Thoracic aorta endothelial cell (primary cell): ENCODE results near the gene NUP210L. TPM values are rescaled to one million over a fixed set of nuclear protein-coding genes. Genes with fewer than 3 reads are reported as not detected.

Experiments used
- small RNA-seq: library from RNA; depleted of rRNA; stranded (forward); fragments of <200 nt; gene quantifications from one replicate; pipeline ENCODE3, GENCODE V24; 2012
- total RNA-seq: library from RNA; depleted of rRNA; stranded (reverse); fragments of >200 nt; gene quantifications from 2 replicates; pipeline ENCODE4 v1.2.3, GENCODE V29; 2012

NUP210L gene
- under 0.01 and 0.07 TPM in 2 replicates for total RNA-seq

GRCh38 chr1:154154534-154155191 lies at the start of gene NUP210L:
NUP210L (minus strand) TSS chr1:154155073.

GRCh38 chr1:154191990-154192461 lies 37.2 kb upstream of the NUP210L start, which contains the start of gene TPM3:
TPM3 (minus strand) TSS chr1:154192100; CDS start chr1:154192018, 82 bp downstream.

GRCh38 chr1:153990468-153991150 lies 164.3 kb downstream of the NUP210L start, which contains the start of gene RPS27:
RPS27 (plus strand) TSS chr1:153990762; CDS start chr1:153990797, 35 bp downstream.

GRCh38 chr1:153985941-153986761 lies 168.7 kb downstream of the NUP210L start, which contains the start of gene RAB13:
RAB13 (minus strand) TSS chr1:153986339; CDS start chr1:153986236, 103 bp downstream.

GRCh38 chr1:153977250-153978240 lies 177.3 kb downstream of the NUP210L start, which contains the start of gene JTB:
JTB (minus strand) TSS chr1:153977674; CDS start chr1:153977252, 422 bp downstream.

GRCh38 chr1:153967107-153967999 lies 187.5 kb downstream of the NUP210L start, which contains the start of gene CREB3L4:
CREB3L4 (plus strand) TSS chr1:153967902; CDS start chr1:153968526, 624 bp downstream.

GRCh38 chr1:153963030-153963849 lies 191.6 kb downstream of the NUP210L start, which contains the start of gene SLC39A1:
SLC39A1 (minus strand) TSS chr1:153963537; CDS start chr1:153962715, 822 bp downstream.

GRCh38 chr1:153958111-153958960 lies 196.5 kb downstream of the NUP210L start, which contains the start of gene CRTC2:
CRTC2 (minus strand) TSS chr1:153958612; CDS start chr1:153958497, 115 bp downstream.

GRCh38 chr1:153946622-153947241 lies 208.1 kb downstream of the NUP210L start, which contains the start of gene DENND4B:
DENND4B (minus strand) TSS chr1:153946718; CDS start chr1:153944374, 2,344 bp downstream.

Small RNAs within 50 kb of the gene (small RNA-seq; reads per million reads assigned to genes)
- gene MIR190B (0.42 reads per million), gene MIR5698 (not detected), gene MIR6737 (not detected), gene RNU6-179P (not detected)

Other genes starting within 250 kb of the NUP210L start
- gene GATAD2B, start 232.1 kb downstream of the NUP210L start, total RNA-seq, result 14.9 and 18.8 TPM in 2 replicates
- gene DENND4B, start 208.4 kb downstream of the NUP210L start, total RNA-seq, result 27.7 and 28.6 TPM in 2 replicates
- gene CRTC2, start 196.5 kb downstream of the NUP210L start, total RNA-seq, result 8.0 and 9.8 TPM in 2 replicates
- gene SLC39A1, start 191.5 kb downstream of the NUP210L start, total RNA-seq, result 71.1 and 78.7 TPM in 2 replicates
- gene CREB3L4, start 187.2 kb downstream of the NUP210L start, total RNA-seq, result 6.0 and 8.7 TPM in 2 replicates
- gene JTB, start 177.4 kb downstream of the NUP210L start, total RNA-seq, result 105 and 116 TPM in 2 replicates
- 53.6 and 57.3 TPM in 2 replicates for gene RAB13, start 168.7 kb downstream of the NUP210L start, total RNA-seq
- gene RPS27, start 164.3 kb downstream of the NUP210L start, total RNA-seq, result 924 and 1,104 TPM in 2 replicates
- gene TPM3, start 37.0 kb upstream of the NUP210L start, total RNA-seq, result 1,072 and 1,222 TPM in 2 replicates
- not detected in 2 replicates for gene CFAP141, start 51.3 kb upstream of the NUP210L start, total RNA-seq
- 147 and 155 TPM in 2 replicates for gene UBAP2L, start 65.9 kb upstream of the NUP210L start, total RNA-seq
- 102 and 116 TPM in 2 replicates for gene HAX1, start 117.6 kb upstream of the NUP210L start, total RNA-seq
- 0.13 TPM in 1 of 2 replicates, not detected in the other for gene AQP10, start 166.0 kb upstream of the NUP210L start, total RNA-seq
- gene ATP8B2, start 170.5 kb upstream of the NUP210L start, total RNA-seq, result 70.7 and 97.6 TPM in 2 replicates